NCI-H2196 treated with DMSO at 0.1 percent for 48 hours (cell line): ENCODE measurements around the gene CRB2.

Source experiments
- DNase-seq: peaks from one replicate; lab custom pipeline; 2025; ENCODE audit not compliant: unreplicated experiment; lab: John Stamatoyannopoulos, UW

Gene CRB2

DNA sequence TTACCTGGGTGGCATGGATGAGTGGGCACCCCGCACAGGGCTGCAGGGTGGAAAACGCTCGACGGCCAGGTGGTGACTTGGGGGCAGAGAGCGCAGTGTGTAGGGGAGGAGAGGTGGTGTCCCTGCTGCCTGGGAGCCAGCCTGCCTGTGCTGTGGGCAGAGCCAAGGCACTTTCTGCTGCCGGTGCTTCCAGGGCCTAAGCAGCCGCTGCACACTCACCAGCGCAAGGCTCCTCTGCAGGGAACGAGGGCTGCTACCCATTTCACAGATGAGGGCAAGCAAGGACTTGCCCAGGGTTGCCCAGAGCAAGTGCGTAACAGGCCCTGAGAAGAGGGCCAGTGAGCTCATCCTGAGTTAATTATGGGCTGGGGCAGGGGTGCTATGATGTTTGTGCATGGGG lies 62.5 kb downstream of the CRB2 start:
- DNase-seq, result no peak

DNA sequence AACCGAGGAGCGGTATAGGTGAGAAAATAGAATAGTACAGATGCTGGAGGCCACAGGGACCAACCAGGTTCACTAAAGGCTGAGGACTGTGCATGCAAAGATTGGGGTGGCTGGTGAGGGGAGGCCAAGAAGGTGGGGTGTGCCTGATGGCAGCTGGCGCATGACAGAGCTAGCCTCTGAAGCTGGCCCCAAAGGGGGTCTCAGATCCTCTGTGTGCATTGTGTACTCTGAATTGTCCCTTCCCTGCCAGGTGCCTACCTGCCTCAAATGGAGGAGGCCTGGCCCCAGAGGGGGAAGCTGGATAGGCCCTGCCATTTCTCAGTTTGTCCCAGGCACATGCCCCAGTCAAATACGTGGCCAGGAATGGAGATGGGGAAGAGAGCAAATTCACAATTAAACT lies 63.1 kb downstream of the CRB2 start:
- no peak for DNase-seq

GRCh38 chr9:123419721-123420591 lies 64.0 kb downstream of the CRB2 start:
- no peak for DNase-seq

- no peak for DNase-seq
These were observed 64.7 kb downstream of the CRB2 start for GRCh38 chr9:123420592-123421111.

DNA sequence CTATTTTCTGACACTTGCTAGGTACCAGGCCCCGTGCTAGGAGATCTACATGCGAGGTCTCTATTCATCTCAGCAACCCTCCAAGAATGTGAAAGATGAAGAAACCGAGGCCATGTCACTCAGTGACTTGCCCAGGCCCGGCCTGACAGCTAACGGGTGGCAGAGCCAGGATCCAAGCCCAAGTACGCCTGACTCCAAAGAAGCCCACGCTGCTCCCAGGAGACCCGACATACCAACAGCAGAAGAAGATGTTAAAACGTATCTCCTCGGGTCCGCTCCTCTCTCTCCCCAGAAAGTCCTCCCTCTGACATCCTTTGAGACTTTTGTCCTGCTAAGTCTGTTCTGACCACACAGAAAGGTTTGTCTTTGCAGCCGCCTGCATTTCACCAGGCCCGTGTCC lies 65.2 kb downstream of the CRB2 start:
- no peak for DNase-seq

DNA sequence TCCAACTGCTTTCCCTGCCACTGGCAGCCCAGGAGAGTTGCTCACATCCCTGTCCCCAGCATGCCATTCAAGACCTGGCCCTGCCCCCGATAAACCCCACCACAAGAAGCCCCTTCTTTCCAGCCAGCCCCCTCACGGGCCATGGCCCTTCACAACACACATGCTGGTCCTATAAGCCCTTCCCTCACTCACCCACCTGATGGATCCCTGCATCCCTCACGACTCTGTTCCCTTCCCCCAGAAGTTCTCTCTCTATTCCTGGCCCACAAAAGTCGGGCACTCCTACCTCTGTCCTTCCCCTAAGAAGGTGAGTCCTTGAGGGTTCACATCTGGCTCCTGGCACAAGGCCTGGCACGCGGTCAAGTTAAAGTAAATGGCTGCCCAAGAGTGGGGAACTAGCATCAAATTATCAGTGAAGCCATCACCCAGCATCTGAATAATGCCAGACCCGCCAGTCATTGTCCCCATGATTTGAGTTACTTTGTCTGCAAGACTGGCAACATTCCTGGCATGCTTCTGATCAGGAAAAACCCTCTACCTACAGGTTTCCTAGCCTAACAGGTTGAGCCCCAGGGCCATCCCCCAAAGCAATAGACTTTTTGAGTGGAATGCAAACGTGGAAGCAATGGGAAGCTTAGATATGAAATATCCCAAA lies 65.9 kb downstream of the CRB2 start:
- DNase-seq, result no peak

GRCh38 chr9:123422635-123423310 lies 66.8 kb downstream of the CRB2 start:
- no peak for DNase-seq

GRCh38 chr9:123423311-123423640 lies 67.3 kb downstream of the CRB2 start:
- DNase-seq, result no peak

GRCh38 chr9:123424131-123424530 lies 68.1 kb downstream of the CRB2 start:
- DNase-seq, result no peak

DNA sequence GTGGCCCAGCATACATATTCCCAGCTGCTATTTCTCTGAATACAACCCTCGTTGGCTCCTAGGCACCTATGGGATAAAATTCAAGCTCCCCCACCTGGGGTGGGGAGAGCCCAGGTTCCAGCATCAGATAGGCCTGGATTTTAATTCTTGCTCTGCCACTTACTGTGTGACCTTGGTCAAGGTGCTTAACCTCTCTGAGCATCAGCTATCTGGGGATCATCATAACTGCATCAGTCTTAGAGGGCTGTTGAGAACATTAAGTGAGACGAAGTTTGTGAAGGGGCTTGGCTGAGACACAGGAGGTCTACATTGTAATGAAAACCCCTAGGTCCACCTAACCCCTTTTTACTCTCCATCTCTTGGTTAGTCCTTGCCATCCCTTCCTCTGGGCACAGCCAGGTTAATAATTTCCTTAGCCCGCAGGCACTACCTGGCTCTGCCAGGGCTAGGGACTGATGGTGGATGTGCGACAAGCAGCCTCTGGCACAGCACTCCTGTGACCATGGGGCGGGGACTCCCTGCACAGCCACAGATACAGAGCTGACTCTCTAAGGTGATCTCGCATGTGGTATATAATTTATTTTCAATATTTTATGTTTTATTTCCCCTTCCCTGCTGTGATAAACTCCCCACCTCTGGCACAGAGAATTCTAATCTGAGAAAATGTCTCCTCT lies 68.7 kb downstream of the CRB2 start:
- DNase-seq, result no peak

DNA sequence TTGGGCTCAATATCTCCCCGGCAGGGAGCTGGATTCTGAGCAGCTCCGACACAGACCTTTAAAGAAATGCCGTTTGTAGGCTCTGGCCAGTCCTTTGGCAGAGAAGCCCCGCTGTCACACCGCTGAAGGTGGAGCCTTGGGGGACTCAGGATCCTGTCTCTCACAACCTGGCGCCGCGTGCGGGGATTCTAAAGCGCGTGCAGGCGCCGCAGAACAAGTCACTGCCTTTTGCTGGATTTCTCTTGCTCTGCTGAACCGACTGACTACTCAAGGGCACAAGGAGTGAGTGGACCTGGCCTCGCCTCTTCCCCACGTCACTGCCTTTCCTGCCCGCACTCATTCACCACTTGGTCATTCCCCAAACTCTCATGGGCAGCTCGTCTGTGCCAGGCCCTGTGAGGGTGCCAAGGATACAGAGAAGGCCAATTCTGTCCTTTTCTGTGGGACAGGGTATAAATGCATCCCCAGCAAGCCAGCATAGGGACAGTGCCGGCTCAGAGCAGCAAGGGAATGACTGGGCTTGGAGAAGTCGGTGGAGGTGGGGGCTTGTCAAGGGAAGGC lies 69.3 kb downstream of the CRB2 start:
- DNase-seq, result no peak

DNA sequence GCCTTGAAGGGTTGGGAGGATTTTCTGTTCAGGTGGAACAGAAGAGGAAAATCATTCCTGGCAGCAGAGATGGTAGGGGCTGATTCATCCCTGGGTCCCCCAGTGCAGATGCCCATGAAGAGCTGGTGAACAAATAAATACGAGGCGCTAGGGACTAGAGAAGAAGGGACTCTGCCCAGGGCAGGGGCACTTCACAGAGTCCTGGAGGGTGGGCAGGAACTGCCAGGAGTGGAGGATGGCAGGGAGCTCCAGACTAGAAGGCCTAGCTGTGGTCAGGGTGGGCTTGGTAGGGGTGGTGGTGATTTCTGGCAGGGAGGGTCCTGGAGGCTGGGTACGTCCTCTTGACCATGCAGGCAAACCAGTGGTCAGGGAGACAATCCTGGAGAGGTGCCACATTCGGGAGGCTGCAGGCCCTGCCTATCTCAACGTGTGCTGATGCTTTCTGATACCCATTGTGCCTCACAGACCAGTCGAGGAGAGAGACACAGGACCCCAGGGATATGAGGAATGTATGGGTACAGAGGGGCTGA lies 69.9 kb downstream of the CRB2 start:
- DNase-seq, result no peak

DNA sequence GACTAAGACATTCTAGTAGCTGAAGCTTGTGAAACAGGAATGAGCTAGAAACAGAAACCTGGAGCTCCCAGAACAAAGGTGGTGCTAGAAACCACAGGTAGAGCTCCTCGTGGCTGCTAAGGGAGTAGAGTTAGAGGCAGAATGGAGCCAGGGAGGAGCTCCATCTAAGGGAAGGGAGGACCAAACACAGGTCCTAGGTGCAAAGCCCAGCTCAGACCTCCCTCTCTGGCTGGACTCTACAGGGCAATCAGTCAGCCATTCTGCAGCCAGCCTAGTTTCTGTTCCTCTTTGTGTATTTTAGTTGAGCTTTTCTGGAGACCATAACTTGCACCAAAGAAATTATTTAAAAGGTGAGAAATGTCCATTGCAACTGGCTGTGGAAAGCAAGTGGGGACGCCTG lies 70.4 kb downstream of the CRB2 start:
- DNase-seq, result no peak
